Measurements from ENCODE around the gene CDK5. TPM values are rescaled to one million over a fixed set of nuclear protein-coding genes. Genes with fewer than 3 reads are reported as not detected.

The CDK5 gene
- total and polyA plus RNA-seq, 2 of the 13 experiments (the other 11 are each of a cell fraction or from before 2014, with no cell fraction given): 16.4 to 21.3 TPM

GRCh38 chr7:151028131-151028947 is 29.4 kb downstream of the CDK5 start, which contains the start of gene ABCB8 (continued):
- TF ChIP-seq ZNF713 (CRISPR knock-in tag; IDR thresholded peaks at IDR 0.05) (no peak), KLF16 (CRISPR knock-in tag; IDR thresholded peaks at IDR 0.05) (0 out of 4 replicates have a peak, but pooled peaks of 1 of the 2 experiments have one; percentile 55), DR1 (CRISPR knock-in tag; IDR thresholded peaks at IDR 0.05) (no peak; the same call in 1 of the 2 replicates), FOXK1 (CRISPR knock-in tag; IDR thresholded peaks at IDR 0.05; ENCODE audit: borderline replicate concordance, low read depth) (no peak; the same call in 1 of the 2 replicates), SAP130 (CRISPR knock-in tag; IDR thresholded peaks at IDR 0.05; ENCODE audit: low read depth) (peak; percentile 90), TRAFD1 (CRISPR knock-in tag; IDR thresholded peaks at IDR 0.05; ENCODE audit: borderline replicate concordance) (no peak), ZNF670 (CRISPR knock-in tag; IDR thresholded peaks at IDR 0.05; ENCODE audit: borderline replicate concordance) (no peak), SRSF4 (IDR thresholded peaks at IDR 0.05; ENCODE audit: low read depth, low read length, poor library complexity, severe bottlenecking) (no peak), BCL3 (CRISPR knock-in tag; IDR thresholded peaks at IDR 0.05) (no peak), GTF3A (CRISPR knock-in tag; conservative IDR thresholded peaks at IDR 0.05) (no peak), U2AF2 (IDR thresholded peaks at IDR 0.05; ENCODE audit: low read depth, low read length) (no peak), MATR3 (CRISPR knock-in tag; IDR thresholded peaks at IDR 0.05) (no peak), ZSCAN31 (CRISPR knock-in tag; IDR thresholded peaks at IDR 0.05; ENCODE audit: low read depth) (no peak; the same call in 1 of the 2 replicates), HMGXB4 (CRISPR knock-in tag; IDR thresholded peaks at IDR 0.05; ENCODE audit: borderline replicate concordance in 1 of 2, low read depth in 1 of 2) (peak in 1 of 2 experiments; percentile 76; a peak in 1 of 4 replicates), GFI1 (CRISPR knock-in tag; IDR thresholded peaks at IDR 0.05; ENCODE audit: borderline replicate concordance) (no peak), HOXA9 (CRISPR knock-in tag; IDR thresholded peaks at IDR 0.05; ENCODE audit: borderline replicate concordance) (peak; percentile 73; the same call in 1 of the 2 replicates), TCF7 (IDR thresholded peaks at IDR 0.05; ENCODE audit: low read depth) (no peak), CBX5 (CRISPR knock-in tag; IDR thresholded peaks at IDR 0.05; ENCODE audit: borderline replicate concordance) (no peak), ZNF549 (CRISPR knock-in tag; IDR thresholded peaks at IDR 0.05) (no peak), GTF2F1 (IDR thresholded peaks at IDR 0.05; ENCODE audit: low read length) (no peak; the same call in 1 of the 2 replicates), HOXA5 (CRISPR knock-in tag; IDR thresholded peaks at IDR 0.05) (no peak), MEIS2 (CRISPR knock-in tag; IDR thresholded peaks at IDR 0.05) (0 out of 2 replicates have a peak, but pooled peaks have one; percentile 19), ATF1 (CRISPR knock-in tag; IDR thresholded peaks at IDR 0.05) (peak; percentile 72), RFX5 (IDR thresholded peaks at IDR 0.05; ENCODE audit: low read depth, low read length) (no peak), ZNF550 (CRISPR knock-in tag; IDR thresholded peaks at IDR 0.05; ENCODE audit: borderline replicate concordance) (no peak), TARDBP (CRISPR knock-in tag; IDR thresholded peaks at IDR 0.05) (no peak)

All from HepG2 (cell line).